DOHH2 (cell line): Measurements from ENCODE around the gene LDLRAD4.

Experiments used
- H3F3A ChIP-seq: fragments of 200-600 bp; sonication (generic), shearing (Covaris generic); 2 replicates; pipeline ENCODE4 v1.6.0; 2016; ENCODE audit warnings: antibody characterized with exemption, mild to moderate bottlenecking; ENCODE audit not compliant: control insufficient read depth, insufficient read depth
- H3K27ac ChIP-seq: fragments of 200-600 bp; sonication (generic); 2 replicates; pipeline ENCODE4 v1.5.1; 2014; ENCODE audit warnings: low read depth, mild to moderate bottlenecking, low read length, moderate library complexity
- H3K27me3 ChIP-seq: fragments of 200-600 bp; sonication (generic); 2 replicates; pipeline ENCODE4 v1.6.1; 2014; ENCODE audit warnings: mild to moderate bottlenecking, low read length, mixed read lengths; ENCODE audit not compliant: control insufficient read depth
- H3K36me3 ChIP-seq: fragments of 200-600 bp; sonication (generic); 2 replicates; pipeline ENCODE4 v1.6.1; 2014; ENCODE audit warnings: mild to moderate bottlenecking, low read length, moderate library complexity, mixed read lengths; ENCODE audit not compliant: control insufficient read depth
- H3K4me1 ChIP-seq: fragments of 200-600 bp; sonication (generic); 2 replicates; pipeline ENCODE4 v1.6.1; 2014; ENCODE audit warnings: mild to moderate bottlenecking, low read length, mixed read lengths; ENCODE audit not compliant: control insufficient read depth
- H3K4me2 ChIP-seq: fragments of 200-600 bp; sonication (generic); 2 replicates; pipeline ENCODE4 v1.6.0; 2014; ENCODE audit warnings: mild to moderate bottlenecking, low read length, moderate library complexity
- H3K4me3 ChIP-seq: fragments of 200-600 bp; sonication (generic); 2 replicates; pipeline ENCODE4 v1.5.1; 2014; ENCODE audit warnings: mild to moderate bottlenecking, low read length, mixed read lengths
- H3K79me2 ChIP-seq: fragments of 200-600 bp; sonication (generic); 2 replicates; pipeline ENCODE4 v1.6.1; 2014; ENCODE audit warnings: mild to moderate bottlenecking, low read length, mixed read lengths; ENCODE audit not compliant: control insufficient read depth
- H3K9me2 ChIP-seq: fragments of 200-600 bp; sonication (generic); replicated peaks from 2 replicates; pipeline ENCODE4 v1.6.1; 2014; ENCODE audit warnings: mild to moderate bottlenecking, low read length, mixed read lengths; ENCODE audit not compliant: control insufficient read depth
- H3K9me3 ChIP-seq: fragments of 200-600 bp; sonication (generic); 2 replicates; pipeline ENCODE4 v1.6.1; 2014; ENCODE audit warnings: antibody characterized with exemption, low read length, mixed read lengths; ENCODE audit not compliant: control insufficient read depth, insufficient read depth
- H4K20me1 ChIP-seq: fragments of 200-600 bp; sonication (generic); 2 replicates; pipeline ENCODE4 v1.6.0; 2014; ENCODE audit warnings: low read depth, mild to moderate bottlenecking, antibody characterized with exemption, low read length, moderate library complexity; ENCODE audit not compliant: control insufficient read depth, insufficient read depth
- EZH2phosphoT487 ChIP-seq: fragments of 200-600 bp; sonication (generic); IDR thresholded peaks from 2 replicates; pipeline ENCODE4 v1.6.1; 2017; ENCODE audit warnings: borderline replicate concordance, mild to moderate bottlenecking, antibody characterized with exemption, low read length, moderate library complexity, mixed read lengths
- TF ChIP-seq, protein P1 (sequence below): fragments of 200-600 bp; sonication (generic); IDR thresholded peaks from one replicate; pipeline ENCODE4 v1.5.1; 2014; ENCODE audit warnings: antibody characterized with exemption, mild to moderate bottlenecking, low read depth, low read length; ENCODE audit not compliant: poor library complexity, severe bottlenecking

The LDLRAD4 gene

DNA sequence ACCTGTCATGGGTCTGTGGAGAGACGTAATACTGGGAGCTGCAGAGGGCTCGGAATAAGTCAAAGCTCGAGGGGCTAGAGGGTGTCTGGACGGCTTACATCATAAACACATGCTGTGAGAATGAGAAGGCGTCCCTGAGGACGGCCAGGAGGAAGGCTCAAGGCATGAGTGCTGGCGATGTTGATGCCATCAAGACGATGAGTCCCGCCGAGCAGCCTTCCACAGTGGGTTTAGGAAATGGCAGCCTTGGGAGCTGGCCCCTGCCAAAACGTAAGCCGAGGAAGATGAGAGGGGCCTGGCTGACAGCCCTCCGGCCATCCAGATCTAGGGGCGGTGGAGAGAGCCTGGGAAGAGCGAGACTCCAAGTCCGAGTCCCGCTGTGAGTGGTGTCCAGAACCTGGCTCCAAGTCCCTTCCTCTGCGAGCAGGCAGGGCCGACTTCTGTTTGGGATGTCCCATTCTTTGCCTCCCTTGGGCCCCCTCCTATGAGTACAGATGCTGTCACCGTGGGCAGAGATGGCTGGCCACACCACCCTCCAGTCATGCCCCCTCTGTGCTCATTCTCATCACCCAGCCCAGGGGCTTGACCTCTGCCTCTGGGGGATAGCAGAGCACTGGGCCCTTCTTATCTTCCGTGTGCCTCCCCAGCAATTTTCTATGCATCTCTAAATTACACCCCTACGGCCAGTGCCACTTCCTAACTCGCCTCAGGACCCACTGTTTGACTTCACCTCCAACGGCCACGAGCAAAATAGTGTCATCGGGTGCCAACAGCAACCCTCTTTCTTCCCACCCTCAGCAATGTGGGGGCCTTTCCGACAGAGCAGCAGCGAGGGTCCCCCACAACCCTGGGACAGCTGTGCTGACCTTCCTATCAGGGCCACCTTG is 332.1 kb downstream of the LDLRAD4 start:
- Histone ChIP-seq H3F3A (no peaks in the 10 kb centered on the region), H4K20me1 (no peaks in the 10 kb centered on the region), H3K9me3 (peaks cover 19% of the 10 kb centered on the region), H3K4me3 (no peak overlapping the region), H3K4me2 (0 out of 2 replicates have a peak overlapping the region, but pooled peaks have one; percentile 61), H3K27me3 (no peaks in the 10 kb centered on the region), H3K4me1 (peaks cover 21% of the 10 kb centered on the region), H3K36me3 (no peaks in the 10 kb centered on the region), H3K27ac (no peak overlapping the region), H3K79me2 (no peaks in the 10 kb centered on the region), H3K9me2 (no peaks in the 10 kb centered on the region)
- no peak for TF ChIP-seq EZH2phosphoT487
- TF ChIP-seq, protein P1, sequence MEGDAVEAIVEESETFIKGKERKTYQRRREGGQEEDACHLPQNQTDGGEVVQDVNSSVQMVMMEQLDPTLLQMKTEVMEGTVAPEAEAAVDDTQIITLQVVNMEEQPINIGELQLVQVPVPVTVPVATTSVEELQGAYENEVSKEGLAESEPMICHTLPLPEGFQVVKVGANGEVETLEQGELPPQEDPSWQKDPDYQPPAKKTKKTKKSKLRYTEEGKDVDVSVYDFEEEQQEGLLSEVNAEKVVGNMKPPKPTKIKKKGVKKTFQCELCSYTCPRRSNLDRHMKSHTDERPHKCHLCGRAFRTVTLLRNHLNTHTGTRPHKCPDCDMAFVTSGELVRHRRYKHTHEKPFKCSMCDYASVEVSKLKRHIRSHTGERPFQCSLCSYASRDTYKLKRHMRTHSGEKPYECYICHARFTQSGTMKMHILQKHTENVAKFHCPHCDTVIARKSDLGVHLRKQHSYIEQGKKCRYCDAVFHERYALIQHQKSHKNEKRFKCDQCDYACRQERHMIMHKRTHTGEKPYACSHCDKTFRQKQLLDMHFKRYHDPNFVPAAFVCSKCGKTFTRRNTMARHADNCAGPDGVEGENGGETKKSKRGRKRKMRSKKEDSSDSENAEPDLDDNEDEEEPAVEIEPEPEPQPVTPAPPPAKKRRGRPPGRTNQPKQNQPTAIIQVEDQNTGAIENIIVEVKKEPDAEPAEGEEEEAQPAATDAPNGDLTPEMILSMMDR, result no peak

DNA sequence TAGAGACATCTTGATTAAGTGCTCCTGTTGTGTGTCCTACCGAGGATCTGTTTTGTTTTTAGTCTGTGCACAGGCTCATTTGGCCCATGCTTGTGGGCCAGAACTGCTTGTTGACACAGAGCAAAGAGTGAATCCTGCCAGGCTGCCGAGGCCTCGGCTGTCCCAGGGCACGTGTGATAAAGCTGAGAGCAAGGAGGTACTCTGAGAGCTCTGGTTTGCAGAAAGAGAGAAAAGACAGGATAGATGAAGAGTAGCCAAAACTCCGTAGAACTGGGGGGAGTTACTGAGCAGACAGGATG is 332.7 kb downstream of the LDLRAD4 start:
- TF ChIP-seq EZH2phosphoT487, result no peak
- TF ChIP-seq, protein P1, result no peak
- Histone ChIP-seq H3K4me1 (peaks cover 21% of the 10 kb centered on the region), H3K36me3 (no peaks in the 10 kb centered on the region), H3K4me2 (no peak overlapping the region), H3K9me2 (no peaks in the 10 kb centered on the region), H3K4me3 (no peak overlapping the region), H3K27me3 (no peaks in the 10 kb centered on the region), H3K9me3 (peaks cover 19% of the 10 kb centered on the region), H4K20me1 (no peaks in the 10 kb centered on the region), H3F3A (no peaks in the 10 kb centered on the region), H3K79me2 (no peaks in the 10 kb centered on the region), H3K27ac (no peak overlapping the region)

DNA sequence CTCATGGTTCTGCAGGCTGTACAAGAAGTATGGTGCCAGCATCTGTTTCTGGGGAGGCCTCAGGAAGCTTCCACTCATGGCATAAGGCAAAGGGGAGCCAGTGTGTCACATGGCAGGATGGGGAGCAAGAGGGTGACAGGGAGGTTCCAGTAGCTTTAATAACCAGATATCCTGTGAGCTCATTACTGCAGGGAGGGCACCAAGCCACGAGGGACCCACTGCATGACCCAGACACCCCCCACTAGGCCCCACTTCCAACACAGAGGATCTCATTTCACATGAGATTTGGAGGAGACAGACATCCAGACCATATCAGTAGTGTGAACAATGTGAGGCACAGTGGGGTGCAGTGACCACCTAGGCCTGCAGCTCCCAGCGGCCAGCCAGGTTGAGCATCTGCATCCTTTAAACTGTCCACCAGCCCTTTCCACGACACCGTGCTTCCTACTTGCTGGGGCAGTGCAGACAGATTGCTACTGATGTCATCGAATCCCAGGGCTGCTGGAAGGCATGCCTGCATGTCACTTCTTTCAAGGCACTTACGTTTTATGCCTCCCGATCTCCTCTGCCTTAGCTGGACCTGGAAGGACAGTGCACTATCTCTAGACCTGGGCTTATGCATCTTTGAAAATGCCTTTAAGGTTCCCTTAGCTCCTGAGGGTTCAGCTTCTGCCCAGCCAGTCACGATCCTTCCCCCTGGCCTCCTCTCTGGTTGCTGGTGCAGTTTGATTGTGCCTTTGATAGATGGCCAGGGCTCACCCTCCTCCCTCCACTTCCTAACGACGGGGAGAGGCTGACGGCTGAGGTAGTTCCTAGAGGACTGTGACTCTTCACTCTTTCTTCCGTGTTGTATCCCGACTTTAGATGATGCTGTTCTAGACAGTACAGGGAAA is 333.5 kb downstream of the LDLRAD4 start:
- H3K4me3 ChIP-seq, result no peak overlapping the region
- no peak for TF ChIP-seq EZH2phosphoT487
- TF ChIP-seq, protein P1, result no peak
- H4K20me1 ChIP-seq, result no peaks in the 10 kb centered on the region
- H3K27me3 ChIP-seq, result no peaks in the 10 kb centered on the region
- H3K4me2 ChIP-seq, result no peak overlapping the region
- H3K27ac ChIP-seq, result no peak overlapping the region
- H3K79me2 ChIP-seq, result no peaks in the 10 kb centered on the region
- H3K36me3 ChIP-seq, result no peaks in the 10 kb centered on the region
- no peaks in the 10 kb centered on the region for H3K9me2 ChIP-seq
- peaks cover 21% of the 10 kb centered on the region for H3K4me1 ChIP-seq
- H3F3A ChIP-seq, result no peaks in the 10 kb centered on the region
- peaks cover 16% of the 10 kb centered on the region for H3K9me3 ChIP-seq
